Measurements from ENCODE around the gene MGLL. TPM values are rescaled to one million over a fixed set of nuclear protein-coding genes. Genes with fewer than 3 reads are reported as not detected.

The MGLL gene
- total RNA-seq, 1 donor from 2014 or later = 0.43 TPM

DNA sequence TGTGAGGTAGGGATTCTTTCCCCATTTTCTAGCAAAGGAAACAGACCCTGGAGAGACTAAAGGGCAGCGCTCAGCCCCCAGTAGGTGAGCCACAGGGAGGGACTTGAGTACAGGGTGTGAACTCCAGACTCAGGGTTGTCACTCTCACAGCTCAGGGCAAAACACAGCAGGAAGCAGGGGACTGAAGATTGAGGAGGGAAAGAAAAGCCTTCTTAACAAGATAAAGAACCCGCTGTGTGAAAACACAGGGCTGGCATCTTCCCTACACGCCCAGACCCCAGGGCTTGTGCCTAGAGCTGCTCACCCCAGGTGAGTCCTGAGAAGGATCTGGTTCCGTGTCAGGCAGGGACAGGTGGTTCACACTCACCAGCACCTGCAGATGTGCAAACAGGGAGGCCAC lies 90.0 kb downstream of the MGLL start:
- no peak for DNase-seq (ENCODE audit: low spot score, unreplicated experiment)
- Mint-ChIP-seq H3K4me3 (ENCODE audit: low read depth) (no peak overlapping the region), H3K27me3 (peaks cover 59% of the 10 kb centered on the region), H3K9me3 (ENCODE audit: low read depth) (no peaks in the 10 kb centered on the region), H3K4me1 (ENCODE audit: low read depth) (peaks cover 10% of the 10 kb centered on the region), H3K36me3 (ENCODE audit: insufficient read depth) (no peaks in the 10 kb centered on the region), H3K27ac (no peak overlapping the region)
- no peak for TF ChIP-seq CTCF (IDR thresholded peaks at IDR 0.05; ENCODE audit: unreplicated experiment)

DNA sequence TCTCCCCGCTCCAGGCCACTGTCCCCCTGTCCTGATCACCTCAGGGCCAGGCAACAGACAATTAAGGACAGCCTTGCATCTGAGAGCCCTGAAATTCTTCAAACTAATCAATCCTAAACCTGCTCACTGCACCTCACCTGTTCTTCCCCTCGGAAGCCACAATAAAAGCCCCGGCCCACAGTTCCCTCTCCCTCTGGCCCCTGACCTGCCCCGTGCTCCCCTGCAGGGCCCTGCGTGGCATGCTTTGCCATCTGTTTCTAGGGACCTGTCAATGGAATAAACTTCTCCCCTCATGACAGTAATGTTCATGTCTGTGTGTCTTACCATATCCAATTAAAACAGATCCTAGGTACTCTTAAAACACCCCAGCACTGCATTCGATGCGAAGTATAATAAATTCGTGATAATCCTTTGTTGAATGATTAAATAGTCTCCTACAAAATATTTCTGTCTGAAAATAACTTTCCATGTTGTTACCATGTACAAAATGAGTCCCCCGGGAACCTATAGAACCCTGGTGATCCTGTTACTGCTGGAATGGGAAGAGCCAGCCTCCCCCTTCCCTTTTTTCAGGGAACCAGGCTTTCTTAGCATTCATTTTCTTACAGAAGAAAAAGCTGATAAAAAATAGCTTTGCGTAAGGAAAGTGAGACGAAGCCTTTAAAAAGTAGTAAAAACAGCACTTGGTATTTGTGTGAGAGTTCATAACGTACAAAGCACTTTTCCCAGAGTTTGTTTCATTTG lies 90.6 kb downstream of the MGLL start:
- peaks cover 10% of the 10 kb centered on the region for H3K4me1 Mint-ChIP-seq (ENCODE audit: low read depth)
- DNase-seq (ENCODE audit: low spot score, unreplicated experiment) = no peak
- no peak overlapping the region for H3K27ac Mint-ChIP-seq
- no peaks in the 10 kb centered on the region for H3K36me3 Mint-ChIP-seq (ENCODE audit: insufficient read depth)
- TF ChIP-seq CTCF (IDR thresholded peaks at IDR 0.05; ENCODE audit: unreplicated experiment) = no peak
- peaks cover 62% of the 10 kb centered on the region for H3K27me3 Mint-ChIP-seq
- H3K9me3 Mint-ChIP-seq (ENCODE audit: low read depth) = no peaks in the 10 kb centered on the region
- no peak overlapping the region for H3K4me3 Mint-ChIP-seq (ENCODE audit: low read depth)

DNA sequence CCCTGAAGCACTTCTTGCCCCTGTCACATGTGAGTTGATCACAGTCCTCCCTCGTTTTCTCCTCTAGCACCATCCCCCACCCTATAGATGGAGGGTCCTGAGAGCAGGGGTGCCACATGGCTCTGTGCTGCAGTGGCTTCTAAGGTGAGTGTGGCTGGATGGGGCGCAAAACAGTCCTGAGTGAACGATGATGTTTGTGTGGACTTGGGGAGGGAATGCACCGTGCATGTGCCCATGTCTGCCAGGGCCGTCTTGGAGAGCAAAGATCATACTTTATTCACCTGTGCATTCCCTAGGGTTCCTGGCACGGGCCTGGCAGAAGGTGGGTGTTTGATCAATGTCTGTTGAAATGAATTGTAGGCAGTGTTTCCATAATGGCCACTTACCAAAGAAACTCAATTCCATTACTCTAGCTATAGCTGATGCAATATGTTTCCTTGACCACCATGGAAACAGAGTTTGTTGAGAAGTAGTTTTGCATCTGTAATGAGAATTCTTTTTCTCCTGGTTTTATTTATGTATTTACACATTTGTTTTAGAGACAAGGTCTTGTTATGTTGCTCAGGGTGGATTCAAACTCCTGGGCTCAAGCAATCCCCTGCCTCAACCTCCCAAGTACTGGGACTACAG lies 91.5 kb downstream of the MGLL start:
- no peak for TF ChIP-seq CTCF (IDR thresholded peaks at IDR 0.05; ENCODE audit: unreplicated experiment)
- Mint-ChIP-seq H3K27ac (no peak overlapping the region), H3K36me3 (ENCODE audit: insufficient read depth) (no peaks in the 10 kb centered on the region), H3K9me3 (ENCODE audit: low read depth) (no peaks in the 10 kb centered on the region), H3K4me3 (ENCODE audit: low read depth) (no peak overlapping the region), H3K27me3 (peaks cover 57% of the 10 kb centered on the region), H3K4me1 (ENCODE audit: low read depth) (peaks cover 4% of the 10 kb centered on the region)
- DNase-seq (ENCODE audit: low spot score, unreplicated experiment) = no peak

GRCh38 chr3:127730171-127730570 lies 92.1 kb downstream of the MGLL start:
- H3K4me1 Mint-ChIP-seq (ENCODE audit: low read depth) = peaks cover 1% of the 10 kb centered on the region
- no peak for DNase-seq (ENCODE audit: low spot score, unreplicated experiment)
- H3K36me3 Mint-ChIP-seq (ENCODE audit: insufficient read depth) = no peaks in the 10 kb centered on the region
- peaks cover 55% of the 10 kb centered on the region for H3K27me3 Mint-ChIP-seq
- no peak for TF ChIP-seq CTCF (IDR thresholded peaks at IDR 0.05; ENCODE audit: unreplicated experiment)
- no peak overlapping the region for H3K4me3 Mint-ChIP-seq (ENCODE audit: low read depth)
- no peaks in the 10 kb centered on the region for H3K9me3 Mint-ChIP-seq (ENCODE audit: low read depth)
- H3K27ac Mint-ChIP-seq = no peak overlapping the region

DNA sequence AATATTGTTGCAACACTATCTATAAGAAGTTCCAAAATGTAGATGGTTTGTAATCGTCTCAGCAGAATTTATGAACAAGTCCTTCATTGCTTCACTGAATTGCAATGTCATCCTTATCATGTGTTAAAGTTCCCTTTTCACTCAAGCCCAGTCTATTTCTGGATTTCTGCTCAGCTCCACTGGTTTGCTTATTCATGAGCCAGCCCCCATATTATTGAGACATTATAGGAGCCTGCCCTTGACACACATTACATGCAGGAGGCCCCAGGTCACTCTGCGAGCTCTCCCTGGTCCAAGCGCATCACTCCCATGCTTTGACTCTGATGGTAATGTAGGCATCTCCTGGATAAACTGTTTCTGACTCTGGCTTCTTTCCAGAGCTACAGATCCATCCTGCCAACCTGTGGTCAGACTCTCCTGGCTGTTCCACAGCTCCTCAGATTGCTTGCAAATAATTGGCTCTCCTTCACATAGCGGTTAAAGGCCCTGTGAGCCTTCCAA lies 92.7 kb downstream of the MGLL start:
- DNase-seq (ENCODE audit: low spot score, unreplicated experiment) = no peak
- Mint-ChIP-seq H3K27me3 (peaks cover 55% of the 10 kb centered on the region), H3K4me3 (ENCODE audit: low read depth) (no peak overlapping the region), H3K36me3 (ENCODE audit: insufficient read depth) (no peaks in the 10 kb centered on the region), H3K9me3 (ENCODE audit: low read depth) (no peaks in the 10 kb centered on the region), H3K27ac (no peak overlapping the region), H3K4me1 (ENCODE audit: low read depth) (no peaks in the 10 kb centered on the region)
- TF ChIP-seq CTCF (IDR thresholded peaks at IDR 0.05; ENCODE audit: unreplicated experiment) = no peak
